GDM1 (cell line): ENCODE results near the gene RSRP1.
"Not testable (repeated sequence)": the region's sequence is repeated elsewhere in the genome, so short reads cannot be mapped to it uniquely, and the experiment has no call there.

Experiments
- DNase-seq: peaks from one replicate; lab custom pipeline; 2025; lab: John Stamatoyannopoulos, UW

Gene RSRP1

GRCh38 chr1:25247024-25247828 lies at the start of gene RSRP1:
TSS of gene RSRP1 (minus strand) at chr1:25247454. CDS start at chr1:25246963, 491 bp downstream.
- peak; percentile 98 for DNase-seq

- DNase-seq = not testable (repeated sequence)
Observed at GRCh38 chr1:25296501-25296900, 49.2 kb upstream of the RSRP1 start.

- DNase-seq = not testable (repeated sequence)
Observed at GRCh38 chr1:25294889-25295826, 47.9 kb upstream of the RSRP1 start.

GRCh38 chr1:25293426-25293825 lies 46.2 kb upstream of the RSRP1 start:
- not testable (repeated sequence) for DNase-seq

- DNase-seq = not testable (repeated sequence)
Observed at GRCh38 chr1:25290043-25290442, 42.8 kb upstream of the RSRP1 start.

GRCh38 chr1:25288573-25289101 lies 41.4 kb upstream of the RSRP1 start:
- DNase-seq = not testable (repeated sequence)

- DNase-seq = not testable (repeated sequence)
Observed at GRCh38 chr1:25287164-25287563, 39.9 kb upstream of the RSRP1 start.

- DNase-seq = not testable (repeated sequence)
Observed at GRCh38 chr1:25285862-25286261, 38.6 kb upstream of the RSRP1 start.

GRCh38 chr1:25279693-25280111 lies 32.4 kb upstream of the RSRP1 start:
- DNase-seq = not testable (repeated sequence)

- not testable (repeated sequence) for DNase-seq
Observed at GRCh38 chr1:25278790-25279189, 31.5 kb upstream of the RSRP1 start.

- not testable (repeated sequence) for DNase-seq
Observed at GRCh38 chr1:25278358-25278757, 31.1 kb upstream of the RSRP1 start.

- not testable (repeated sequence) for DNase-seq
Observed at GRCh38 chr1:25277295-25277694, 30.0 kb upstream of the RSRP1 start.

GRCh38 chr1:25275648-25276047 lies 28.4 kb upstream of the RSRP1 start:
- DNase-seq = not testable (repeated sequence)

GRCh38 chr1:25272238-25272637 lies 25.0 kb upstream of the RSRP1 start, which contains the start of gene RHD:
TSS of gene RHD (plus strand) at chr1:25272509. CDS start at chr1:25272548, 39 bp downstream.
- DNase-seq = not testable (repeated sequence)

- not testable (repeated sequence) for DNase-seq
Observed at GRCh38 chr1:25268143-25268760, 21.0 kb upstream of the RSRP1 start.

GRCh38 chr1:25267288-25268142 lies 20.3 kb upstream of the RSRP1 start:
- peak; percentile 52 for DNase-seq

- DNase-seq = not testable (repeated sequence)
Observed at GRCh38 chr1:25266554-25267287, 19.5 kb upstream of the RSRP1 start.

- DNase-seq = not testable (repeated sequence)
Observed at GRCh38 chr1:25260336-25260735, 13.1 kb upstream of the RSRP1 start.

GRCh38 chr1:25259813-25260212 lies 12.6 kb upstream of the RSRP1 start:
- DNase-seq = not testable (repeated sequence)

- no peak for DNase-seq
Observed at GRCh38 chr1:25257196-25257595, 9.9 kb upstream of the RSRP1 start.
